Upper lobe of left lung (tissue), 4 donors: ENCODE data around the gene UBAC2.

Experiments used
- CTCF ChIP-seq, 6 experiments: fragments of 450-650 bp in 4 of 6; fragments of 200-600 bp in 2 of 6; sonication (generic) in 2 of 6; IDR thresholded peaks; one replicate each; pipeline ENCODE4 v1.5.1; 2016 to 2019; ENCODE audit warnings: antibody characterized with exemption in 6 of 6
- POLR2A ChIP-seq, 4 donors: fragments of 450-650 bp; IDR thresholded peaks; one replicate each; pipeline ENCODE4 v1.5.1; 2016 to 2017; ENCODE audit warnings: antibody characterized with exemption in 4 of 4, mild to moderate bottlenecking in 2 of 4
- POLR2AphosphoS5 ChIP-seq, 2 donors: sonication (generic); formaldehyde crosslinking; IDR thresholded peaks; one replicate each; pipeline ENCODE4 v1.5.1; 2017; ENCODE audit warnings: antibody characterized with exemption in 2 of 2

- TF ChIP-seq CTCF (IDR thresholded peaks at IDR 0.05): no peak
- no peak for TF ChIP-seq POLR2A (IDR thresholded peaks at IDR 0.05)
- TF ChIP-seq POLR2AphosphoS5 (IDR thresholded peaks at IDR 0.05): no peak
Observed at GRCh38 chr13:99211421-99212035, 10.9 kb downstream of the UBAC2 start.
